SH-SY5Y (cell line): ENCODE measurements around the gene ANKRD12.

Experiments used
- GATA2 ChIP-seq: IDR thresholded peaks from 2 replicates; pipeline ENCODE4 v1.6.1; 2011; ENCODE audit warnings: mild to moderate bottlenecking, low read depth, low read length
- GATA3 ChIP-seq: IDR thresholded peaks from 2 replicates; pipeline ENCODE4 v1.6.1; 2011; ENCODE audit warnings: low read depth, mild to moderate bottlenecking, low read length, moderate library complexity

- TF ChIP-seq GATA3: no peak
- TF ChIP-seq GATA2: no peak
Measured at GRCh38 chr18:9096007-9096371, 40.6 kb upstream of the ANKRD12 start.
